GM12874 (cell line): Measurements from ENCODE around the gene ANGPT4.

Source experiments
- CTCF ChIP-seq: IDR thresholded peaks from 2 replicates; pipeline ENCODE4 v1.5.1; 2011; ENCODE audit warnings: low read depth, mild to moderate bottlenecking, control low read depth, low read length, moderate library complexity; ENCODE audit not compliant: insufficient read depth

ANGPT4 gene

GRCh38 chr20:949717-950116, 33.6 kb upstream of the ANGPT4 start:
- TF ChIP-seq CTCF = no peak

DNA sequence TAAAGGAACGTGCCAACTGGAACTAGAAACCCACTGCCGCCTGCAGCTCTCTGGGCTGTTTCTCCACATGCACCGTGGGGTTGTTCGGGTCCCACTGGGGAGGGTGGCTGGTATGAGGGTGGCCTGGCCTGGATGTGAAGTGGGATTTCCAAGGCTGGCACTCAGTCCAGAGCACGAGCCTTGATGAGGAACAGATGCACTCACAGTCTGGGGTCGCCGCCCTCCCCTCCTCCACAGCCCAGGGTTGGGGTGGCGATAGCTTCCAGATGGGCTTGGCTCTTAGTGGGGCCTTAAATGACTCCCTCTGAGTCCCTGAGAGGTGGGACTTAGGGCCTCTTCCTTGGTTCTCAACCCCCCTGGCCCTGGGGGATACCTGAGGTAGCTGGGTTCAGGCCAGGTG, 30.7 kb upstream of the ANGPT4 start:
- TF ChIP-seq CTCF = no peak

- TF ChIP-seq CTCF = no peak
Observed at GRCh38 chr20:945841-946240, 29.7 kb upstream of the ANGPT4 start.

GRCh38 chr20:944774-945410, 28.8 kb upstream of the ANGPT4 start:
- TF ChIP-seq CTCF = no peak

GRCh38 chr20:944148-944547, 28.0 kb upstream of the ANGPT4 start:
- no peak for TF ChIP-seq CTCF

DNA sequence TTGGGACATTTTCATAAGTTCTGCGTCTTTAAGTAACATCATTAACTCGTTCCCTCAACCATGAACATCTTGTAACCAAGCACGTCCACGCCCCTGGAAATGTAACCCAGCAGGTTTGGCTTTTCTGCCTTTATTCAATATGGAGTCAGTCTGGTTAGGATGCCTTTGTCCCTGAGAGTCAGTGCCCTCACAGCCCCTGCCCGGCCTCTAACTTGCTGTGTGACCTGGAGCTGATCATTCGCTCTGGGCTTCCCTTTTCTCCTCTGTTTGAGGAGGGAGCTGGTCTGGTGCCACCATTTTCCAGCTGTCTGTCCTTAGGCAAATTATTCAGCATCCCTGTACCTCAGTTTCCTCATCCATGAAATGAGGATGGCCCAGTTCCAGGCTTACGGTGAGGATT, 26.5 kb upstream of the ANGPT4 start:
- no peak for TF ChIP-seq CTCF

GRCh38 chr20:940926-941325, 24.8 kb upstream of the ANGPT4 start:
- TF ChIP-seq CTCF = no peak
